ENCODE measurements around the gene PARN.

The PARN gene

GRCh38 chr16:14476183-14476582 lies 153.9 kb downstream of the PARN start:
- Histone ChIP-seq H3K27ac (no peak overlapping the region), H3K4me2 (ENCODE audit: low read length) (no peak overlapping the region), H3K36me3 (ENCODE audit: control insufficient read depth, insufficient read depth, low read length) (no peaks in the 10 kb centered on the region), H3K4me1 (peaks cover 4% of the 10 kb centered on the region), H3K27me3 (ENCODE audit: control insufficient read depth, insufficient read depth, low read length) (no peaks in the 10 kb centered on the region), H3K4me3 (ENCODE audit: low read depth, low read length) (no peak overlapping the region), H3K9ac (no peak overlapping the region), H3K79me2 (peaks cover 7% of the 10 kb centered on the region), H2AFZ (no peak overlapping the region), H3K9me3 (ENCODE audit: control insufficient read depth, low read length) (no peaks in the 10 kb centered on the region)
- TF ChIP-seq CTCF (IDR thresholded peaks at IDR 0.05), result no peak

- TF ChIP-seq CTCF (IDR thresholded peaks at IDR 0.05), result no peak
- Histone ChIP-seq H3K27ac (no peak overlapping the region), H3K9ac (no peak overlapping the region), H3K36me3 (ENCODE audit: control insufficient read depth, insufficient read depth, low read length) (no peaks in the 10 kb centered on the region), H3K4me3 (ENCODE audit: low read depth, low read length) (no peak overlapping the region), H3K79me2 (peaks cover 7% of the 10 kb centered on the region), H3K4me1 (peaks cover 4% of the 10 kb centered on the region), H3K27me3 (ENCODE audit: control insufficient read depth, insufficient read depth, low read length) (no peaks in the 10 kb centered on the region), H3K4me2 (ENCODE audit: low read length) (no peak overlapping the region), H2AFZ (no peak overlapping the region), H3K9me3 (ENCODE audit: control insufficient read depth, low read length) (no peaks in the 10 kb centered on the region)
These were observed 154.5 kb downstream of the PARN start for GRCh38 chr16:14475370-14476139.

- Histone ChIP-seq H3K36me3 (ENCODE audit: control insufficient read depth, insufficient read depth, low read length) (no peaks in the 10 kb centered on the region), H3K4me2 (ENCODE audit: low read length) (no peak overlapping the region), H3K4me1 (peaks cover 4% of the 10 kb centered on the region), H3K79me2 (peaks cover 5% of the 10 kb centered on the region), H3K27ac (no peak overlapping the region), H3K9me3 (ENCODE audit: control insufficient read depth, low read length) (no peaks in the 10 kb centered on the region), H3K4me3 (ENCODE audit: low read depth, low read length) (no peak overlapping the region), H2AFZ (no peak overlapping the region), H3K27me3 (ENCODE audit: control insufficient read depth, insufficient read depth, low read length) (no peaks in the 10 kb centered on the region), H3K9ac (no peak overlapping the region)
- TF ChIP-seq CTCF (IDR thresholded peaks at IDR 0.05), result no peak
These were observed 156.6 kb downstream of the PARN start for GRCh38 chr16:14473488-14473887.

DNA sequence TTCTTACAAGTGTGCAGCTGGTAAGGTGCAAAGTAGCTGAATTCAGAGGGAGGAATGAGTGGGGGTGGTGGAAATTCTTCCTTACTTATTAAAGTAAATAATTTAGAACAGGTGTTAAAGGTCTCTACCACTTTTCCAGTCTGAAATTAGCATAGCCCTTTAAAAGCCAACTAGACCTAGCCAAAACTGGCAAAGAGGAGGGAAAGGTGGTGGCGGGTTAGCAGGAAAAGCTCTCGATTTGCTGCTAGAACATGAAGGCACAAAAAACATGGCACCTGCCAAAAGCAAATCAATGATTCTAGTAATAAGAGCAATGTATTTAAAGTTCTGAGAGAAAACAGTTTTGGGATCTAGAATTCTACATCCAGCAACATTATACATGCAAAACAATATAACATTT lies 157.7 kb downstream of the PARN start:
- H3K36me3 ChIP-seq (ENCODE audit: control insufficient read depth, insufficient read depth, low read length), result no peaks in the 10 kb centered on the region
- H3K79me2 ChIP-seq, result no peaks in the 10 kb centered on the region
- no peak overlapping the region for H2AFZ ChIP-seq
- TF ChIP-seq CTCF (IDR thresholded peaks at IDR 0.05), result no peak
- H3K9me3 ChIP-seq (ENCODE audit: control insufficient read depth, low read length), result no peaks in the 10 kb centered on the region
- no peak overlapping the region for H3K4me2 ChIP-seq (ENCODE audit: low read length)
- peaks cover 4% of the 10 kb centered on the region for H3K4me1 ChIP-seq
- no peak overlapping the region for H3K4me3 ChIP-seq (ENCODE audit: low read depth, low read length)
- no peak overlapping the region for H3K9ac ChIP-seq
- no peak overlapping the region for H3K27ac ChIP-seq
- no peaks in the 10 kb centered on the region for H3K27me3 ChIP-seq (ENCODE audit: control insufficient read depth, insufficient read depth, low read length)

- TF ChIP-seq CTCF (IDR thresholded peaks at IDR 0.05), result no peak
- H3K9ac ChIP-seq, result no peak overlapping the region
- no peaks in the 10 kb centered on the region for H3K79me2 ChIP-seq
- no peak overlapping the region for H3K4me2 ChIP-seq (ENCODE audit: low read length)
- H3K4me1 ChIP-seq, result peaks cover 4% of the 10 kb centered on the region
- H3K27me3 ChIP-seq (ENCODE audit: control insufficient read depth, insufficient read depth, low read length), result no peaks in the 10 kb centered on the region
- no peak overlapping the region for H2AFZ ChIP-seq
- no peaks in the 10 kb centered on the region for H3K9me3 ChIP-seq (ENCODE audit: control insufficient read depth, low read length)
- no peaks in the 10 kb centered on the region for H3K36me3 ChIP-seq (ENCODE audit: control insufficient read depth, insufficient read depth, low read length)
- no peak overlapping the region for H3K27ac ChIP-seq
- no peak overlapping the region for H3K4me3 ChIP-seq (ENCODE audit: low read depth, low read length)
These were observed 159.3 kb downstream of the PARN start for GRCh38 chr16:14470788-14471187.

Measured in parathyroid adenoma (tissue), 2 donors.